ENCODE data around the gene C10orf88.

DNA sequence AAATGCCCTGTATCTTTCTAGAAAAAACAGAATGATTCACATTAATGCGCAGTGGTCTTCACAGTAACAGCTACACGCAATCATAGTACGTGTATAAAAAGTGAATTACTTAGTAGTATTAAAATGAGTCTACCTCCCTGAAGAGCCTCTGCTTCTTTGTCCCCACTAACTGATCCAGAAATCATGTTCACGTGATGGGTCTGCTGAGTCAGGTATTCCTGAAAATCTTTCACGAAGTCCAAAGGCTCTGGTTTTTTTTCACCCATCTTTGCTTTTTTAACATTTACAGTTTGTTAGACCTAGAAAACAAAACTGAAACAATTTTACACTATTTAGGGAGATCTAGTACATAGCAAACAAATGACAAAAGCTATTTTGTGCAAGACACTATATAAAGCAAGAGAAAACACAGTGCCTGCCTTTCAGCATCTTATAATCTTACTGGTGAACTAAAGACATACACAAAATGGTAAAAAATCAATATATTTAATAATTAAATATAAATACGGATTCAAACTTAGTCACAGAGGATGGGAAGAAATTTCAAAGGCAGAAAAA, 44.4 kb upstream of the C10orf88 start:
- TF ChIP-seq, protein P1, sequence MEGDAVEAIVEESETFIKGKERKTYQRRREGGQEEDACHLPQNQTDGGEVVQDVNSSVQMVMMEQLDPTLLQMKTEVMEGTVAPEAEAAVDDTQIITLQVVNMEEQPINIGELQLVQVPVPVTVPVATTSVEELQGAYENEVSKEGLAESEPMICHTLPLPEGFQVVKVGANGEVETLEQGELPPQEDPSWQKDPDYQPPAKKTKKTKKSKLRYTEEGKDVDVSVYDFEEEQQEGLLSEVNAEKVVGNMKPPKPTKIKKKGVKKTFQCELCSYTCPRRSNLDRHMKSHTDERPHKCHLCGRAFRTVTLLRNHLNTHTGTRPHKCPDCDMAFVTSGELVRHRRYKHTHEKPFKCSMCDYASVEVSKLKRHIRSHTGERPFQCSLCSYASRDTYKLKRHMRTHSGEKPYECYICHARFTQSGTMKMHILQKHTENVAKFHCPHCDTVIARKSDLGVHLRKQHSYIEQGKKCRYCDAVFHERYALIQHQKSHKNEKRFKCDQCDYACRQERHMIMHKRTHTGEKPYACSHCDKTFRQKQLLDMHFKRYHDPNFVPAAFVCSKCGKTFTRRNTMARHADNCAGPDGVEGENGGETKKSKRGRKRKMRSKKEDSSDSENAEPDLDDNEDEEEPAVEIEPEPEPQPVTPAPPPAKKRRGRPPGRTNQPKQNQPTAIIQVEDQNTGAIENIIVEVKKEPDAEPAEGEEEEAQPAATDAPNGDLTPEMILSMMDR (conservative IDR thresholded peaks at IDR 0.05; ENCODE audit: low read length) = no peak
- no peak for TF ChIP-seq EZH2phosphoT487 (IDR thresholded peaks at IDR 0.05; ENCODE audit: borderline replicate concordance)

Measured in Loucy (cell line).